ENCODE results near the gene XPO6. TPM values are rescaled to one million over a fixed set of nuclear protein-coding genes. Genes with fewer than 3 reads are reported as not detected.
A peak's percentile ranks its signal among the peaks of the same experiment; 100 is the strongest.

The XPO6 gene
- total and polyA plus RNA-seq, 5 experiments from 2014 or later, result 90.2 to 470 (median 109) TPM

DNA sequence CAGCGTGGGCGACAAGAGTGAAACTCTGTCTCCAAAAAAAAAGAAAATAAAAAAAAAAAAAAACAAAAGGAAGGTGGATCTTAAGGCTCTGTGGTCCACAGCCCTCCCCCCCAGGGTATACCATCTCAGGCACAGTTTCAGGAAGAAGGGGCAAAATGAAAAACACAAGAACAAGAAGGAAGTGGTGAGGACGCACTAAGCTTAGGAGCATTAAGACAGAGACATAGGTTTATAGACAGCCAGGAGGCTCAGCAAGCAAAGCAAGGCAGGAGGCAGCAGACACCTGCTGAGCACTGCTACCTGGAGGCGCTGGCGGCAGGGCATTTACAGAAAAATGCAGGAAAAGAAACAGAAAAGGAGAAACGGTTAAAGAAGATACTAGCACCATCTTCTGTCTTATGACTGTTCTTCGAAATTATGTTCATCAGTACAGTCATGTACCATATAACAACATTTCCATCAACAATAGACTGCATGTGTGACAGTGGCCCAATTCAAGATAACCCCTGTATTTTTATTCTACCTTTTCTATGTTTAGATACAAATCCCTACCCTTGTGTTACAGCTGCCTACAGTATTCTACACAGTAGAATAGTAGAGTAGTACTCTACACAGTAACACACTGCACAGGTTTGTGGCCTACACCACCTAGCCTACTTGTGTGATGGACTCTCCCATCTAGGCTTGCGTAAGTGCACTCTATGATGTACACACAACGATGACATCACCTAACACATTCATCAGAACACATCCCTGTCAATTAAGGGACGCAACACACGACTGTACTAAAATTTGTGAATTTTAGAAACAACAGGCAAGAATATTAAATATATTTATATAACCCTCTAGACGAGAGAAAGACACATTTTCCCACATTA lies 62.5 kb downstream of the XPO6 start:
- peaks cover 20 to 87% (median 55%) of the 10 kb centered on the region in 3 donors for H3K36me3 Mint-ChIP-seq
- H3K27me3 Mint-ChIP-seq, result no peaks in the 10 kb centered on the region
- ATAC-seq (peak; percentile 90 to 92), DNase-seq (peak; percentile 17 to 74 (median 43))
- H3K4me1 Mint-ChIP-seq, result peaks cover 41 to 80% (median 77%) of the 10 kb centered on the region in 4 donors
- peak overlapping the region; percentile 9 to 81 (median 66) for H3K4me3 Mint-ChIP-seq
- peak overlapping the region; percentile 87 to 99 (median 94) for H3K27ac Mint-ChIP-seq
- no peaks in the 10 kb centered on the region for H3K9me3 Mint-ChIP-seq
- POLR2A ChIA-PET, result interaction anchor here (0.6 to 5.9 kb wide), 18 partner anchors 8 to 869 kb away, joined by 3 to 60 read pairs (median 5); partner anchors contain the start of gene XPO6

DNA sequence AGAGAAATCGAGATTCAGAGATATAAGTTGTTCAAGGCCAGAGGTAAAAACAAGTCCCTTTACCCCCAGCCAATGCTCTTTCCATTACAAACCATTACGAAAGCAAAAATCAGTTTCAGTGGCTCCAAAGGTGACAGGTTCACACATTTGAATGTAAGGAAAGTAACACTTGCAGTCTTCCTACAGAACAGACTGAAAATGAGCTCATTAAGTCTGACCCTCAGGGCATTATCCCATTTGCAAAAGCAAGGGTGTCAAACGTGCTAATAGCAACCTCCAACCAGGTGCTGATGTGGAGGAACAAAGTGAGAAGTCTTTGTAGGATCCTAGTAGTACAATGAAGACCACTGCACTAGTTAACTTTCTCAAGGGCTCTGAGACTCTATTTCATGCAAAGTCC lies 65.2 kb downstream of the XPO6 start:
- POLR2A ChIA-PET, result interaction anchor here (2.0 to 5.9 kb wide), 2 partner anchors 23 to 64 kb away, joined by 5 to 60 read pairs; partner anchors contain the start of gene XPO6
- Mint-ChIP-seq H3K27ac (peak overlapping the region; percentile 77 to 99 (median 88)), H3K4me1 (peaks cover 45 to 97% (median 92%) of the 10 kb centered on the region in 4 donors), H3K36me3 (peaks cover 12 to 70% (median 50%) of the 10 kb centered on the region in 3 donors), H3K4me3 (peak overlapping the region in 8 of 10 donors; percentile 12 to 54 (median 34)), H3K9me3 (no peaks in the 10 kb centered on the region), H3K27me3 (no peaks in the 10 kb centered on the region)
- ATAC-seq (no peak), DNase-seq (no peak)

DNA sequence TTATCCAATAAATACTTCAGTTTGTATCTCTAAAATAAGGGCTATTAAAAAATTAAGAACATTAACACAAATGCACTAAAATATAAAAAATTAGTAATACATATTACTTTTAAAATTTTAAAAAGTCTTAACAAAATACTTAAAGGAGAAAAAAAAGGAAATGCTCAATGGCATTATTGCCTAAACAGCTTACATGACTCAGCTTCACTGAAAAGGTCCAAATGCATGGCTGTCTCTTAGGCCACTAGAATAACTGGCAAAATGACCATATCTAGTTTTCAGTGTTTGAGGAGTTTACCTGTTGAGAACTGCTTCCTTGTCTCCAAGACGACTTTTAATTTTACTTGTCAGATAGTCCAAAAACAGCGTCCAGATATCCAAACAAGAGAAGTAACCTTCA lies 66.0 kb downstream of the XPO6 start:
- Mint-ChIP-seq H3K4me3 (peak overlapping the region in 8 of 10 donors; percentile 12 to 85 (median 58)), H3K9me3 (no peaks in the 10 kb centered on the region), H3K36me3 (peaks cover 8 to 62% (median 44%) of the 10 kb centered on the region in 3 donors), H3K4me1 (peaks cover 42 to 97% (median 92%) of the 10 kb centered on the region in 4 donors), H3K27ac (peak overlapping the region; percentile 85 to 100 (median 96)), H3K27me3 (no peaks in the 10 kb centered on the region)
- POLR2A ChIA-PET, result interaction anchor here (1.3 to 2.2 kb wide), 2 partner anchors 66 to 70 kb away, joined by 5 to 8 read pairs; partner anchors contain the start of gene XPO6
- no peak for ATAC-seq
- no peak for DNase-seq

DNA sequence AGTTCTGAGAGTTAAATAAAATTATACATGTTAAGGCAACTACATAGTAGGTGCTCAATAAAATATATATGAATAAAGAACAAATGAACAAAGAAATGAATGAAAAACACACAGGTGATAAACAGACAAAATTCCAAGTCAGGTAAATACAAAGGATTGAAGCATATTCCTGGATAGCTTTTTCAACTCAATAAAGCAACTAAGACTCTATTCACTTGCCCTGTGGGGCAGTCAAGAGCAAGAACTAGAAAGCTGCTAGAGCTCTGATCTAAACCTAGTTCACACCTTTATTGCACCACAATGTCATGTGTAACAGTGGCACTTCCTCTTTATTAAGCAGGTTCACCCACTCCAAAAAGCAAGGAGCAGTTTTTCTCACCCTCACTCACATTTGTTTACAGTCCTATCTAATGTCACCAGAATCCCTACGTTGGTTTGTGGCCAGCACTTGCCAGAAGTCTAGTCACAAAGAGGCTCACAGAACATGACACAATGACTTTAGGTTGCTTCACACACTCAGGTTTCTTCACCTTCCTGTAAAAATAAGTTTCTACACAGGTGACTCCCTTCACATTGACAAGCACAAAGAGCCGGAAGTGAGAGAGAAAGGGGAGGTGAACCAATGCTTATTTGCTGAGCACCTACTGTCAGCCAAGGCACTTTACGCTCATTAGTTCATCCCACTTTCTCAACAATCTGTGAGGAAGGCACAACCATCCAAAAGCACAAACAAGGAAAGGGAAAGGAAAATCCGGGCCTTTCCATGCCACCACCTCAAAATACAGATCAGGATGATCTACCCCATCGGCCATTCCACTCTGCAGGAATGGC lies 70.8 kb downstream of the XPO6 start:
- H3K4me3 Mint-ChIP-seq, result peak overlapping the region; percentile 73 to 90 (median 85)
- no peaks in the 10 kb centered on the region for H3K9me3 Mint-ChIP-seq
- DNase-seq (peak; percentile 26 to 95 (median 80)), ATAC-seq (peak; percentile 76 to 79)
- peak overlapping the region; percentile 87 to 100 (median 98) for H3K27ac Mint-ChIP-seq
- H3K36me3 Mint-ChIP-seq, result peaks cover 4 to 55% (median 21%) of the 10 kb centered on the region in 3 donors
- peaks cover 39 to 95% (median 90%) of the 10 kb centered on the region in 4 donors for H3K4me1 Mint-ChIP-seq
- no peaks in the 10 kb centered on the region for H3K27me3 Mint-ChIP-seq
- POLR2A ChIA-PET, result interaction anchor here (0.6 to 6.7 kb wide), 26 partner anchors 9 to 170 kb away, joined by 3 to 133 read pairs (median 6); partner anchors contain the start of gene XPO6

DNA sequence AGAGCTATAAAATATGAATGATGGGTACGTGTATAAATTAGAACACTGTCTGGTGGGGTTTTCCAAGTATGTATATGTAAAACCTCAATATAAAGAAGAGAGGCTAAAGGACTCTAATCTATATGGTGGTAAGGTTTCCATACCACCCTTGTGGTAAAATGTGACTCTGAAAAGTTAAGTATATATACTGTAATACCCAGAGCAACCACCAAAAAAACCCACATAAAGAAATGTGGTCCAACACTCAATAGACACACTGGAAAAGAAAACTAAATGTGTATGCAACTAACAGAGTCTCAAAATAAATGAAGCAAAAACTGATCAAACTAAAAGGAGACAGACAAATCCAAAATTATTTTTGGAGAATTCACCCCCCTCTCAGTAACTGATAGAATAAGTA lies 72.2 kb downstream of the XPO6 start:
- H3K9me3 Mint-ChIP-seq, result no peaks in the 10 kb centered on the region
- DNase-seq (peak in 3 of 10 donors; percentile 45 to 59 (median 45)), ATAC-seq (no peak)
- POLR2A ChIA-PET, result interaction anchor here (0.6 to 6.7 kb wide), 8 partner anchors 9 to 857 kb away, joined by 3 to 133 read pairs (median 4); partner anchors contain the start of gene XPO6
- peaks cover 4 to 57% (median 19%) of the 10 kb centered on the region in 3 donors for H3K36me3 Mint-ChIP-seq
- peak overlapping the region; percentile 84 to 99 (median 92) for H3K27ac Mint-ChIP-seq
- H3K27me3 Mint-ChIP-seq, result no peaks in the 10 kb centered on the region
- H3K4me1 Mint-ChIP-seq, result peaks cover 34 to 84% (median 78%) of the 10 kb centered on the region in 4 donors
- peak overlapping the region; percentile 12 to 81 (median 66) for H3K4me3 Mint-ChIP-seq

DNA sequence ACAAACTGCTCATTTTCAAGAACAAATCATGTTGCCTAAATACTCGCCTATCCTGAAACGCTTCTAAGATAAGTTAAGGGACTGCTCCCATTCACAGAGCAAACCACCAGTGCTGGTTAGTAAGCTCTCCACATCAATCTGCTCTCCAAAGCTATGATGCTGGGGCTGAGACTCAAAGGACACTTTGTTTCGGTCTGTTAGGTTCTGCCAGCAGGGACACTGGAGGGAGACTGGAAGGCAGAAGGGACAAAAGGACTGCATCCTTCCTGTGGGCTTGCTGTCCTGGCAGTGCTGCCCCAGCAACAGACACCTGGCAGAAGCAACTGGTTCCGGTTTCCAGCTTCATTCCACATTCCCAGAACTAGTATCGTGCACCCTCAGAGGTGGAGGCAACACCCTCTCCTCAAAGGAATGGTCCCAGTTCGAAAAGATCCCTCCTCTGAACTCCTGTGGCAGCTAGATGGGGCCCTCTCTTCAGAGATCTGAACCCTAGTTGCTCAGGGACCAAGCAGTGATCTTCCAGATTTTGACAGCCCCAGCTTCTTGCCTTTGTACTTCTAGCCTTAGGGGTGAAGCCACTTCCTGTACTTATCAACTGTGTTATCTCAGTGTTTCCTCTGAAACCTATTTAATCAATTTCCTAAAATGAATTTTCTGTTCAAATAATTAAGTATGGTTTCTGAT lies 74.9 kb downstream of the XPO6 start:
- POLR2A ChIA-PET, result interaction anchor here (0.6 to 6.7 kb wide), 10 partner anchors 14 to 946 kb away, joined by 3 to 133 read pairs (median 4); partner anchors contain the start of gene XPO6
- Mint-ChIP-seq H3K4me3 (peak overlapping the region; percentile 0 to 75 (median 56)), H3K27me3 (no peaks in the 10 kb centered on the region), H3K4me1 (peaks cover 25 to 59% (median 54%) of the 10 kb centered on the region in 4 donors), H3K27ac (peak overlapping the region; percentile 87 to 97 (median 92)), H3K36me3 (peaks cover 4 to 71% (median 25%) of the 10 kb centered on the region in 3 donors), H3K9me3 (no peaks in the 10 kb centered on the region)
- DNase-seq (peak in 9 of 10 donors; percentile 31 to 79 (median 50)), ATAC-seq (peak; percentile 7 to 15)

DNA sequence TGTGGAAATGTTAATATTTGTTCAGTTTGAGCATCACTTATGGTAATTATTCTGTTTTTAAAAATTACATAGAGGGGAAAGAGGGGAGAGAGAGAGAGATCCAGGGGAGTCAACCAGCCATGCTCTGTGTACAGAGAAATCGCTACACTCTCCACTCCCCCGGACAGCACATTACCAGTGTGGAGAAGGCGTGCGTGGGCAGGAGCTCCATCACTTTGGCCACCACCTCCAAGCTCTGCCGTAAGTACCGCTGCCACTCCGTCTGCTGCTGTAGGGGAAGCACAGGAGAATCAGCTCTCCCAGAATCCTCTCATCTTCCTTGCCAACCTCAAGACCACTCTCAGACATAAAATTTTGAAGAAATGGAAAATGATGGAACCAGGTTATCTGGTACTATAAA lies 78.1 kb downstream of the XPO6 start:
- H3K27me3 Mint-ChIP-seq, result no peaks in the 10 kb centered on the region
- H3K27ac Mint-ChIP-seq, result peak overlapping the region in 6 of 10 donors; percentile 2 to 76 (median 54)
- ATAC-seq, result no peak
- peaks cover 0 to 94% (median 26%) of the 10 kb centered on the region in 3 donors for H3K36me3 Mint-ChIP-seq
- H3K9me3 Mint-ChIP-seq, result no peaks in the 10 kb centered on the region
- DNase-seq, result no peak
- POLR2A ChIA-PET, result interaction anchor here (0.9 to 1.3 kb wide), 2 partner anchors 30 to 59 kb away, joined by 3 to 4 read pairs; no protein-coding TSS in a partner anchor
- H3K4me3 Mint-ChIP-seq, result no peak overlapping the region
- H3K4me1 Mint-ChIP-seq, result peaks cover 21 to 42% (median 34%) of the 10 kb centered on the region in 4 donors

DNA sequence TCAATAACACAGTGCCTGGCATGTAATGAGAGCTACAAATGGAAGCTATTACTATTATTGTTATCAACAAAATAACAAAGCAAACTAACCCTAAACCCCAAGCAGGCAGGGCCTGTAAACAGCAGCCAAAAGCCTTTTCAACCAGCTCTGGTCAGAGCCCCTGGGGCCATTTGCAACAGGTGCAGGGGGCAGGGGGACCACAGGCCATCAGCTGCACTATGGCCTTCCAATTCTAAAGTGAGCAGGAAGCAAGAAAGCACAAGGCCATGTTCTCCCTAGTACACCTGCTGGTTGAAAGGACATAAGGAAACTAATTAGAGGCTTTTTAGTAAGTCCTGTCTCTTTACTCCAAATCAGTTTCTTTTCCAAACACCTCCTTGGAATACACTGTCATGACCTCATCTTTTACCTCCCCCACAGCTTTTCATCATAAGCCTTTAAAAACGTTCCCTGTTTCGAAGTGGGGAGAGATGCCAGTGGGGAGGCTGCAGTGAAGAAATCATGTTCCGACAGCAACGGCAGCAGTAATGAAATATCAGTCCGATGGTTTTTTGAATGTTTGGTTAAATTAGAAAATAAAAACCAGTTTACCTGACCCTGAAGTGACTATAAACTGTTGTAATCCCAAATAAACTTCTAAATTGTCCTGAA lies 79.9 kb downstream of the XPO6 start:
- Mint-ChIP-seq H3K27me3 (no peaks in the 10 kb centered on the region), H3K27ac (peak overlapping the region in 1 of 10 donors; percentile 61), H3K9me3 (no peaks in the 10 kb centered on the region), H3K4me3 (no peak overlapping the region), H3K36me3 (peaks cover 0 to 100% (median 28%) of the 10 kb centered on the region in 3 donors), H3K4me1 (peaks cover 13 to 35% (median 23%) of the 10 kb centered on the region in 4 donors)
- ATAC-seq (no peak), DNase-seq (no peak)
- POLR2A ChIA-PET, result interaction anchor here (0.6 kb wide), 1 partner anchor 45 kb away, joined by 4 read pairs; no protein-coding TSS in a partner anchor

DNA sequence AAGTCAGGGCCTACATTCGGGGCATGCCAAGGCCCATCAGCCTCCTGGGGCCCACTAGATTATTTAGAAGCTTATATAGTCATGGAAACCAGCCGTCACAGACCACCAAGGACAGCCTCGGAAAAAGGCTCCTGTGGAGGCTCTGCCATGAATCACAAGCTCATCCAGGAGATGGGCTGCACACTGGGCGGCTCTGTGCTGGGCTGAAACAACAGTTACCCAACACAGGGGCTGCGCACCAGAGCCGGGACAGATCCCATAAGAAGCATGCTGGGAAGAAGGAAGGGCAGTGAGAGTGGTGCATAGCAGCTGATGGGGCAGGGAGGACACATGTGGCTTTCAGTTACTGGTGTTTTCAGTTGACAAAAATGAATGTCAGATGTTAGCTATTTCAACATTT lies 80.6 kb downstream of the XPO6 start:
- Mint-ChIP-seq H3K36me3 (peaks cover 0 to 99% (median 28%) of the 10 kb centered on the region in 3 donors), H3K27me3 (no peaks in the 10 kb centered on the region), H3K4me3 (no peak overlapping the region), H3K4me1 (peaks cover 6 to 32% (median 20%) of the 10 kb centered on the region in 4 donors), H3K9me3 (no peaks in the 10 kb centered on the region), H3K27ac (peak overlapping the region in 8 of 10 donors; percentile 9 to 66 (median 57))
- ATAC-seq (no peak), DNase-seq (no peak)
- POLR2A ChIA-PET, result no interaction called here

DNA sequence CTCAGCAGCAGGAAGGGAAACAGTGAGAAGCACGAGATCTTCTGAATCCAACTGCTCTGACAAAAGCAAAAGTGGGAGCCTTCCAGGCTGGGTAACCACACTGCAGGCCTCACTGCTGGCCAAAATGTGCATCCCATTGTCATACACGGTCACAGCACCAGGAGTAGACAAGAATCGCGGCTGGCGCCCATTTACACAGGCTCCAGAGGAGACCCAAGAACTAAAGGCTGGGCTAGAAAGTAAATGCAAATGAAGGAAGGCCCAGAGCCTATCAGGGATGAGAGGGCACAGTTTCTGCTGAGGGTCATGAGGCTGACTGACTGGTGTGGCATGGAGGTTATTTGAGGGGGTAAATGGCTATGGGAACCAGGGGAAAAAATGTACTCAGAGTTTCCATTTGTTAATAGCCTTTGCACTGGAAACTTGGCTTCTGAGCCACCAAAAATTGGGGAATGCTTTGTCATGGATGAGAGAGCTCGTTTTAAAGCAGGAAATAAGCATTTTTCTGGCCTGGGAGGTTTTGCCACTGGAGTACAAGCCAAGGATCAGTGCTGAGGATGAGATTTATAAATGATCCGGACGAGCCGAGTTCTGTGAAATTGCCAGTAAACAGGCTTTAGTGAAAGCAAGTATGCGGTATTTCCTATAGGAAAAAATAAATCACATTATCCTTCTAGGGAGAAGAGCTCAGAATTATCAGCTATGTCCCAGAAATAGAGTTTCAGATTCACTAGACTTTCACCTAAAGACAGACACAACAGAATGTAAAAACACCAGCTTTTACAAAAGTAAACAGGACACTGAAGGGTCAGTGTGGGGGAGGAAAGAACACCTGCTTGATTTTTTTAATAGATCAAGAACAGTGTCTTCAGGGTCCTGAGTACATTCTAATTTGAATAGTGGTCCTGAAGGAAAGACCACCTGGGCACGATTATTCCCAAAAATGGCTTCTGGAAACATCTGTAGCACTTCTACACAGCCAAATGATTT lies 81.4 kb downstream of the XPO6 start:
- Mint-ChIP-seq H3K27ac (peak overlapping the region; percentile 18 to 94 (median 68)), H3K27me3 (no peaks in the 10 kb centered on the region), H3K9me3 (no peaks in the 10 kb centered on the region), H3K4me1 (peaks cover 2 to 33% (median 20%) of the 10 kb centered on the region in 4 donors), H3K4me3 (no peak overlapping the region), H3K36me3 (peaks cover 0 to 99% (median 28%) of the 10 kb centered on the region in 3 donors)
- ATAC-seq, result no peak
- POLR2A ChIA-PET, result interaction anchor here (0.6 to 0.8 kb wide), 2 partner anchors 11 to 79 kb away, joined by 3 read pairs; no protein-coding TSS in a partner anchor
- no peak for DNase-seq

Measured in naive thymus-derived CD8-positive, alpha-beta T cell (primary cell).